GM12801 (cell line): ENCODE measurements around the gene GTF2F2.

Experiments
- CTCF ChIP-seq: IDR thresholded peaks from one replicate; pipeline ENCODE4 v1.5.1; 2011; ENCODE audit warnings: control low read depth; ENCODE audit not compliant: insufficient read length; ENCODE audit errors: extremely low read depth

The GTF2F2 gene

GRCh38 chr13:45327253-45327955 lies 207.1 kb downstream of the GTF2F2 start:
- TF ChIP-seq CTCF: no peak

- no peak for TF ChIP-seq CTCF
These were observed 208.4 kb downstream of the GTF2F2 start for GRCh38 chr13:45328661-45329111.

- no peak for TF ChIP-seq CTCF
These were observed 210.9 kb downstream of the GTF2F2 start for GRCh38 chr13:45331123-45331619.

GRCh38 chr13:45331692-45332035 lies 211.4 kb downstream of the GTF2F2 start:
- no peak for TF ChIP-seq CTCF

GRCh38 chr13:45332036-45332830 lies 211.9 kb downstream of the GTF2F2 start:
- TF ChIP-seq CTCF: no peak

- TF ChIP-seq CTCF: no peak
These were observed 212.5 kb downstream of the GTF2F2 start for GRCh38 chr13:45332831-45333219.

GRCh38 chr13:45333251-45333976 lies 213.1 kb downstream of the GTF2F2 start:
- TF ChIP-seq CTCF: no peak
